Retina (tissue), 1 donor: Measurements from ENCODE around the gene HIGD1C.
"Not testable (repeated sequence)": the region's sequence is repeated elsewhere in the genome, so short reads cannot be mapped to it uniquely, and the experiment has no call there.

ENCODE experiments used
- DNase-seq: peaks from one replicate; pipeline ENCODE4 v3.0.0-alpha.2; 2016

HIGD1C gene

GRCh38 chr12:50934371-50934851 lies 17.9 kb upstream of the HIGD1C start:
- DNase-seq: no peak

DNA sequence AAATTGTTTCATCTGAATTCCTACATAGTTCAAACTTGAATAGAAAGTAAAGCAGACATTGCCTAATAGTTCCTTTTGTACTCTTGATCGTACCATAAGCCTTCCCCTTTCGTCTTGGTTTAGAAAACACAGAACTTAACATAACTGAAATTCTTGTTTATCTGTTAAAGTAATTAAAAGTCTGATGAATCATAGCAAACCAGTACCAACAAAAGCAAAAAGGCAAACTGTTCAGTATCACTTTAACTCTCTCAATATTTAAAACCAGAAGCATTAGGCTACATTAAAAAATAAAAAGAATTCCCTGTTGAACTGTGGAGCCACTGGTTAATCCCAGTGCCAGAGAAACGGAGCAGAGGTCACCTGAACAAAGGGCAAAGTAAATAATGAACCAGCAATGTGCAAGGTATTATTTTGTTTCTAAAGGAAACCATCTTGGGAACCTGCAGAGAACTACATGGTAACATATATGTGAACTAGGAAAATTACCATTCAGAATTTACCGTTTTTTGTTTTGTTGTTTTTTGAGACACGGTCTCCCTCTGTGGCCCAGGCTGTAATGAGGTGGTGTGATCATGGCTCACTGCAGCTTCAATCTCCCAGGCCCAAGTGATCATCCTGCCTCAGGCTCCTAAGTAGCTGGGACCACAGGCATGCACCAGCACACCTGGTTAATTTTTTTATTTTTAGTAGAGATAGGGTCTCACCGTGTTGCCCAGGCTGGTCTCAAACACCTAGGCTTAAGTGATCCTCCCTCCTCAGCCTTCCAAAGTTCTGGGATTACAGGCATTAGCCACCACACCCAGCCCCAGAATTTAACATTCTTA lies 17.1 kb upstream of the HIGD1C start:
- no peak for DNase-seq

DNA sequence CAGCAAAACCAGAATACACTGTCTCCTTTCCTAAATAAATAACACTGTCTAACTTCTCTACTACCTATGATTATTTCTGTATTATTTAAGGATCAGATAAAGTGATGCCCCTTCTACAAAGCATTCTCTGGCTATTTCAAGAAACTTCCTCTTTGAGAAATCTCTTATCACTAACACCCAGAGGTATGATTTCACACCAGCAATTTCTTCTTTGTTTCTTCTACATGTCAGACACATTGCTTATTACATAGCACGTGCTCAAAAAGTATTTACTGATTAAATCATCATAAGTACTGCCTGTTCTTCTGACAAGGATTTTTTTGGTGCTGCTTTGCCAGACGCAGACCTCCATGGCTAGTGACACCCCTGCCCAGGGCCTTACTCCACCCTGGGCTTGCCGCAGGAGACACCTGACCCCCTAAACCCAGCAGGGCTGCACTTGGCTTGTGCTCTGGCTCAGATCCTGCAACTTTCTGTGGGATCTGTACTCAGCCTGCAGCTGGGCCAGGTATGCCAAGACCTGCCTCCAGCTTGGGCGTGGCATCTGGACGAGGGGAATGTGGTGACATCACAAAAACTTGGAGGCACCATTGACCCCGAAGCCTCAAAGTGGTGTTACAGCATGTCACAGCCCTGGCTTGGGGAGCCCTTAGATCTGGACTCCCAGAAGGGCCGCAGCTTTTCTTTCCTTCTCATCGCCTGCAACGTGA lies 15.4 kb upstream of the HIGD1C start:
- DNase-seq: no peak

DNA sequence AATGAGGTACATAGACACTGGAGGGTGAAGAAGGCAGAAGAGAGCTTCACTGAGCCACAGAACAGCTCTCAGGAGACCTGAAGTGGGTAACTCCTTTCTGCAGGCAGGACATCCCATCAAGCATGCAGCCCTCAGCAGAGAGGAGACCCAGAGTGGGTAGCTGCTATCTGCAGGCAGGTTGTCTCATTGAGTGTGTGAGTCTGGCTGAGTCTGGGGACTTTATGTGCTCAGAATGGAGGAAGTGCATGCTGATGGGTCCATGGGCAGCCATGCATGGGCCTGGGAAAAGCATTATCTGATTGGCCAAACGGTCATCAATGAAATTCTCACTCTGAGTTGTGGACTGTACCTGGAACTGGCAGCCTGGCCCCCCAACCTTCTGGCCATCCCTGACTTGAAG lies 14.7 kb upstream of the HIGD1C start:
- no peak for DNase-seq

DNA sequence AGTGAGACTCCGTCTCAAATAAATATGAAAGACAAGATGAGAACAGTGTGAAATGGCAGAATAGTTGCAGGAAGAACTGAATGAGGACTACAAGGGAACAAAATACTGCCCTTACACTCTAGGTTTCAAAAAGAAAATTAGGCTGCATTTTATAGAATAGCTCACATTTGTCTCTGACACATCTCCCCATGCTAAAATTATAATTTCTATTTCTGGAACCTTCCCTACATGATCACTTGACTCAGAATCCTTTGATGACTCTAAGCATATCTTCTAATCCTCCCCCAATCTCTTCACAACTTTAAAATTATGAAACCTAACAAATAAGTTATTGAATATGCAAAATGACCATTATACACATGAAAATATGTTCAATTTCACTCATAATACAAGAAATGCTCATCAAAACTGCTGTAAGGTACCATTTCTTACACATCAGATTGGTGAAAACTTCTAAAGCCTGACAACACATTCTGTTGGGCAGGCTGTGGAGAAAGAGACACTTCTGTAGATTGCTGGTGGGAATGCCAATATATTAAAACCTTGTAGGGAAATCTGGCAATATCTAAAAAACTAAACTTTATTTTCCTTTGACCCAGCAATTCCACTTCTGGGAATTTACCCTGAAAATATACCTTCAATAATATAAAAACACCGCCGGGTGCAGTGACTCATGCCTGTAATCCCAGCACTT lies 4.3 kb upstream of the HIGD1C start:
- no peak for DNase-seq

GRCh38 chr12:50948798-50949197 lies 3.5 kb upstream of the HIGD1C start:
- no peak for DNase-seq

DNA sequence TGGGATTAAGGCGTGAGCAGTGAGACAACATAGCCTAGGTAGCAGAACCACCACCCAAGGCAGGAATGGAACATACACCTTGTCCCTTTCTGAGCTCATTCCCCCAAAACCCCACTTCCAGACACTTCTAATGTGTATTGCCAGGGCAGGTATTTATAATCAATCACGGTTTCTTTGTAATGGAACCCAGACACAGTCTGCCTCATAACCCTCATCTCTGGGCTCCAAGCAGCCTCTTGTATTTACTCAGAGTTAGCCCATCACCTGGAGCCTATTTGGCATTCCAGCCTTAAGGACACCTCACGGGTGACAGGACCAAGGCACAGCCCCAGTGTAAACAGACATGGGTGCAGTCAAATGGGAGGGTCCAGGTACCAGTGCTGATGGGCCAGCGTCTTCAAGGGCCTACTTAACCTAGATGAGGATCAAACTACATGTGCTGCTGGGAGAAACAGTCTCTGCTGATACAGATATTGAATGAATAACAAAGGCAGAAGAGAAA lies 2.5 kb upstream of the HIGD1C start:
- DNase-seq: no peak

DNA sequence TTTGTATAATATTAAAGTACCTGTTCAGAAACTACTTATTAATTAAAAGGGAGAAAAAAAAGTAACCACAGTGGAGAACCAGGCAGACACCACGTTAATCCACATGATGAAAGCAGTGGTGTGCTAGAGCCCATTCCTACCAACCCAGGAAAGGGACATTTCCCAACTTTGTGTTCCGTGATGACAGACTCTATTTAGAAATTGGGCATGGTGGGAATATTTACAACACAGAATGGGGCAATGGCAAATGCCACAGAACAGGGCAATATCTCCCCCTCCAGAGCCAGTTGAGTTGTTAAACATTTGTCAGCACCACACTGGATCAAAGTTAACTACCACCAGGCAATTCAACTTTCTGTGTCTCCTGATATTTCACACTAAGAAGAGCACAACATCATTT lies 1.2 kb upstream of the HIGD1C start:
- no peak for DNase-seq

DNA sequence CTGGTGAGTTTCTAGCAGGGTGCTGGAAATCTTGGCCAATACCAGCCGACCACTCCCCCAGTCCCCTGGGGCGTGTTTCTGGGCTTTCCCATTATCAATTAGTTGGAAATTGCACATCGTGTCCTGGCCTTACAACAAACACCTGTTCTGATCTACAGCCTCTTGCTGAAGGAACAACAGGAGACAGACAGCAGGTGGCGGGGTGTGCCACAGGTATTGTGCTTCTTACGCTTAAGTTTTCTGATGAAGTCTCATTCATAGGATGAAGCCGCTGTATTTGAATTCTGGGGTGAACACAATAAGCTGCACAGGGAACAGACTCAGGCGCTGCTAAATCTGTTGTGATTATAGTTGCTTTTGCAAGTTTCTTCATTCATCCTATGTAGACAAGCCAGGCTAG lies 703 bp downstream of the HIGD1C start:
- DNase-seq: no peak

- not testable (repeated sequence) for DNase-seq
These were observed 2.4 kb downstream of the HIGD1C start for GRCh38 chr12:50954789-50955188.

DNA sequence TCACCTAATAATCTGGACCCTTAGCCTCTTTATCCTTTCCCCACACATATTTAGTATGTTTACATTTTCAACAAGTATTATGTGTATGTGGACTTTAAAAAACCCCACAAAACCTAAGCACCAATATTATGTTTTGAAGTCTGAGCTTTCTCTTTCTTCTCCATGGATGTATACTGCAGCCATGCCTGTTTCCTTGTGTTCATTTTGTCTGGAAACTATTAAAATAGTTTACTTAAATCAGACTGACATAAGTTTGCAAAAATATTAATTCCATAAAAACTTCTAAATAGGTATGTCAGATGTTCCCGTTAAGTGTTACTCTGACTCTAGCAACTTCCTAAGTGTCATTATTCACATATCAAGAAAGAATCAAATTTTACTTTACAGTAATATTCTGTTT lies 2.9 kb downstream of the HIGD1C start:
- no peak for DNase-seq

- DNase-seq: no peak
These were observed 3.4 kb downstream of the HIGD1C start for GRCh38 chr12:50955697-50956096.

GRCh38 chr12:50960130-50960529 lies 7.8 kb downstream of the HIGD1C start:
- no peak for DNase-seq

DNA sequence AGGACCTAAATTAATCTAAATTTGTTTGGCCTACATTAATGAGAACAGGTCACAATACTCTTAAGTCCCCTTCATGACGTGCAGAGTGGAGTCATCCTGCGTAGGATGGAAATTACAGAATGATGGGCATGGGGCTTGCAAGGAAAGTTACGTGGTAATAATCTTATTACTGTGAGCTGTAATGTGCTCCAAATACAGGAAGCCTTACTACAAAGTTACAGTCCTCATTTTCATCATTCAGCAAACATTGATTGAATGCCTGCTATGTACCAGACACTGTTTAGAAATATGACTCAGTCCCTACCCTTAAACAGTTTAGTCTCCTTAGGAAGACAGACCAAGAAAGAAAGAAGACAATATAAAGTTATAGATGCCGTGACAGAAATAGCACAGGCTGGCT lies 9.4 kb downstream of the HIGD1C start:
- no peak for DNase-seq

GRCh38 chr12:50964432-50964831 lies 12.1 kb downstream of the HIGD1C start:
- no peak for DNase-seq

GRCh38 chr12:50971946-50972345 lies 19.6 kb downstream of the HIGD1C start:
- DNase-seq: no peak

DNA sequence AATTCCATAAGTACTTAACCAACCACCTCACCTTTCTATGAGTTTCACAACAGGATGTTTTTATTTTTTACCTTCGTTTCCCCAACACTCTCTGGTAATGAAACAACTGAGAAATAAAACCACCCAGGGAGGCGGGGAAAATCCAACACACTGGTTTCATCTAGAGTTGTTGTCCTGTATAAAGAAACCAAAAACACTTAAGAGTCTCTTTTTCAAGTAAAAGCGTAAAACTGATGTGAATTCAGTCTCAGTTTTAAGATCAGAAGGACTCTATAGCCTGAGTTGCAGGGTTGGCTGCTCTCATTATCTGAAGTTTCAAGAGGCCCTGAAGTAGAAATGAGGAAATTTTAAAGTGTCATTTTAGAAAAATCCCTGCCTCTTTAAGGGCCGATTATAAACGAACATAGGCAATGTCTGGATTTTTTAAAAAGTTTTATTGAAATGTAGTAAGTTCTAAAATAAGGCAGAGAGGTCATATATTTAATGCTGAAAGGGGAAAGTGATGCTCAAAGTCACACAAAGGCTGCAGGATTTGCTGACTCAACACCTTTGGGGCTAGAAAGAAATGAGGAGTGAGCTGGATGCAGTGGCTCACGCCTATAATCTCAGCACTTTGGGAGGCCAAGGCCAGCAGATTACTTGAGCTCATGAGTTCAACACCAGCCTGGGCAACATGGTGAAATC lies 27.2 kb downstream of the HIGD1C start:
- no peak for DNase-seq

DNA sequence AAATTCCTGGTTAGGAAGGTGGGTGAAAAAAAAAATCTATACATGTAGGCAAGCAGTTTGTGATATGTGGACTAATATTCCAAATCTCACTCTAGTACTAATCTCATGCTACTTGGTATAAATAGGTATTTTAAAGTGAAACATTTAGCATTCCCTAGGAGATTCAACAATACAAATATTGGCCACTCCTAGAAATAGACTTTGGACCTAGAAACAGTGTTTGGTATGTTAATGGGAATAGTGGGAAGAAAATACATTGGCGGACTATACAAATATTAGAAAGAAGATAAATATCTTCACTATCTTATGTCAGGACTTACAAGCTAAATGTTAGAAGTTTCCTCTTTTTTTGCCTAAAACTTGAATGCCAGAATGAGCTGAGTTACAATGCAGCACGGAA lies 28.2 kb downstream of the HIGD1C start:
- DNase-seq: no peak

GRCh38 chr12:50981319-50982239 lies 29.2 kb downstream of the HIGD1C start:
- no peak for DNase-seq

GRCh38 chr12:50984586-50985298 lies 32.4 kb downstream of the HIGD1C start:
- DNase-seq: no peak

DNA sequence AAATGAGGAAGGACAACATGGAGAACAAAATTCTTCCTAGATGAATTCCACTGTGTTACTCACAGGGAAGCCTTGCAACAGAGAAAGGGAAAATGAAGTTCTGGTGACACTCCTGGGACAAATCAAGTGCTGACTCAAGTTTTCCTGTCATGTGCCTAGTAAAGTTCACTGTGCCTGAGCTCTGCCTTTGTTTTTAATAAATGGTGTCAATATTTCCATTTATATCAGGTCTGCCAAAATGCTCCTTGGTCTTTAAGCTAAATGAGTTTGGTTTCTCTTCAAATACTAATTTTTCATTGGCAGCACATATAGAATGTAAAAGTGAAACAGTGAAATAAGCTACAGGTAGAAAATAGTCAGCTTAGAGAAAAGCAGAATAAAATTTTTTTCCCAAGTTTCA lies 33.0 kb downstream of the HIGD1C start:
- no peak for DNase-seq
